Neuron (in vitro differentiated cells): ENCODE results near the gene TMCO4.
"Not testable (repeated sequence)": the region's sequence is repeated elsewhere in the genome, so short reads cannot be mapped to it uniquely, and the experiment has no call there.

Experiments
- H2AFZ ChIP-seq: one replicate; pipeline ENCODE4 v1.6.1; 2013; ENCODE audit warnings: low read depth, mild to moderate bottlenecking, inconsistent platforms, low read length, moderate library complexity
- H3K27me3 ChIP-seq: one replicate; pipeline ENCODE4 v1.6.1; 2013; ENCODE audit warnings: low read length; ENCODE audit not compliant: insufficient read depth
- H3K36me3 ChIP-seq: one replicate; pipeline ENCODE4 v1.6.1; 2013; ENCODE audit warnings: low read length; ENCODE audit not compliant: insufficient read depth
- H3K4me1 ChIP-seq: one replicate; pipeline ENCODE4 v1.6.1; 2013; ENCODE audit warnings: low read length; ENCODE audit not compliant: insufficient read depth
- H3K4me3 ChIP-seq: 2 replicates; pipeline ENCODE4 v1.5.1; 2013; ENCODE audit warnings: mild to moderate bottlenecking, low read length, moderate library complexity
- H3K9me3 ChIP-seq: one replicate; pipeline ENCODE4 v1.6.1; 2013; ENCODE audit warnings: low read length

The TMCO4 gene

DNA sequence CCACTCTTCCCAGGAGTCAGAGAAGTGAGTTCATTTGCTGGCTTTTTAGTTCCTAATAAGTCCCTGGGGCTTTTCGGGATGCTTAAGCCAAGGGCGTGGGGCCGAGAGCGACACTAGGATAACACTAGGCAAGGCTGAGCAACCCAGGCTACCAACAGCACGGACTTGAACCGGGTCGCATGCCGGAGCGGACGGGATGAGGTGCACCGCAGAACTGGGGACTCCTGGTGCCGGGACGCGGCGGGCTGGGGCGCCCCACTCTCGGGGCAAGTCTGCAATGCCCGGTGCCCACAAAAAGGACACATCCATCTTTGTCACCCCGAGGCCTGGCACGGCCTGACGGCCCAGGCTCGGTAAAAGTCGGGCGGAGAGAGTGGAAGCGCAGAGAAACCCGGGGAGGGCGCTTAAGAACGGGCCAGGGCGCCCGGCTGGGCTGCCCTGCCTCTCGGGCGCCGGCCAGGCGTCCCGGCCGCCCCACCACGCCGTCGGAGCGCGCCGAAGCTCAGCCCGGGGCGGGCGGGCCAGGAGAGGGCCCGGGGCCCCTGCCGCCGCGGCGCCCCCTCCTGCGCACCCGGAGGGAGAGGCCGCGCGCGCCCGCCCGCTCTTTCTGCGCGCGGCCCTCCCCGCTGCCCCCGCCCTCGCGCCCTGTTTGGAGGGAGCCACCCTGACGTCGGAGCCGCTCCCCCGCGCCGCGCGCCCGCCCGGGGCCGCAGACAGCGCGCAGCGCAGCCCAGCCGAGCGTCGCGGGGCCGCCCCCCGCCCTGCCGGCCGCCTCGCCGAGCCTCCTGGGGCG lies 155.9 kb downstream of the TMCO4 start, which contains the start of gene NBL1:
Gene NBL1, plus strand, starts transcription at position 710 of the 793 bp plus-strand sequence. CDS start 10,720 bp downstream, outside the sequence.
- peak within 1 kb of the TSS; percentile 46 for H3K4me3 ChIP-seq
- H3K36me3 ChIP-seq, result no peaks in the 10 kb centered on the region
- peak within 1 kb of the TSS; percentile 72 for H2AFZ ChIP-seq
- H3K9me3 ChIP-seq, result no peaks in the 10 kb centered on the region
- peaks cover 15% of the 10 kb centered on the region for H3K4me1 ChIP-seq
- H3K27me3 ChIP-seq, result peaks cover 44% of the 10 kb centered on the region

GRCh38 chr1:19643121-19643520 lies 156.6 kb downstream of the TMCO4 start:
- H3K36me3 ChIP-seq, result no peaks in the 10 kb centered on the region
- peaks cover 44% of the 10 kb centered on the region for H3K27me3 ChIP-seq
- no peaks in the 10 kb centered on the region for H3K9me3 ChIP-seq
- peaks cover 15% of the 10 kb centered on the region for H3K4me1 ChIP-seq
- no peak overlapping the region for H3K4me3 ChIP-seq
- H2AFZ ChIP-seq, result no peak overlapping the region

DNA sequence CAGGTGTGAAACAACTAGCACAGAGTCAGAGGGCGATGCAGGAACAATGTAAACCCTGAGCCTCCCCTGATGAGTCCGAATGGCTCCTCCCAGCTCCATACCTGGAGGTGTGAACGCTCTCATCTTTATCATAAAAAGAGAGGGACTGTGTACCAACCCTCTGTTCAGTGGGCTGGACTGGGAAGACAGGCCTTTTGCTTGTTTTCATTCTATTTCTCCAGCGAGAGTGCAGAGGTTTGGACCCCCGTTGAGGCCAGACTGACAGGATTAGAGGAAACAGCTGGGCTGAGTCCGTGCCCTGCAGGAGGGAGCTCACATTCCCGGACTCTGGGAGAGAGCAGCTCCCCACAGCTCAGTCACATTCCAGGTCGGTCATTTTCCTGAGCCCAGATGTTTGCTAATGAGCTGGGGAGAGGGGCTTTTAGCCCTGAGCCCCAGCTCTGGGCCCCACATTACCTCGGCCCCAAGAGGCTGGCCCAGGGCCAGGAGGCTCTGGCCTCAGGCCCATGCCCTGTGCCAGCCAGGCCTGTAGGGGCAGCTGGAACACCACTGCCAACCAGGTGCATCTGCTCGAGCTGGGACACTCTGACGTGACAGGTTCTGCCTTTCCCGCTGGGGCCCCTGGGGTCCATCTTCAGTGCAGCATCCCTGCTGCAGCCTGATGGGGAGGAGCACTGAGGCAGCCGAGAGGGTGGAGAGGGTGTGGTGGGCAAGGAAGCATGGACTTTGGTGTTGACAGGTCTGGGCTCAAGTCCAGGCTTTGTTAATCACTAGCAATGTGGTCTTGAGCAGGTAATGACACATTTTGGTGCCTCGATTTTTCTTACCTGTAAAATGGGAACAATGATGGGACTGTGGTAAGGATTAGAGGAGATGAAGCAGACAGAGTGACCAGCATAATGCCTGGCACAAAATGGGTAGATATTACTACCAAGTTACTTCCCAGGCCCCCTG lies 159.1 kb downstream of the TMCO4 start:
- H2AFZ ChIP-seq, result no peak overlapping the region
- H3K36me3 ChIP-seq, result no peaks in the 10 kb centered on the region
- H3K4me3 ChIP-seq, result no peak overlapping the region
- H3K27me3 ChIP-seq, result peaks cover 26% of the 10 kb centered on the region
- H3K9me3 ChIP-seq, result no peaks in the 10 kb centered on the region
- H3K4me1 ChIP-seq, result peaks cover 12% of the 10 kb centered on the region

- H3K27me3 ChIP-seq, result peaks cover 21% of the 10 kb centered on the region
- H3K36me3 ChIP-seq, result no peaks in the 10 kb centered on the region
- H3K4me3 ChIP-seq, result no peak overlapping the region
- H3K9me3 ChIP-seq, result no peaks in the 10 kb centered on the region
- H2AFZ ChIP-seq, result no peak overlapping the region
- H3K4me1 ChIP-seq, result peaks cover 6% of the 10 kb centered on the region
Observed at GRCh38 chr1:19639999-19640362, 159.7 kb downstream of the TMCO4 start.

DNA sequence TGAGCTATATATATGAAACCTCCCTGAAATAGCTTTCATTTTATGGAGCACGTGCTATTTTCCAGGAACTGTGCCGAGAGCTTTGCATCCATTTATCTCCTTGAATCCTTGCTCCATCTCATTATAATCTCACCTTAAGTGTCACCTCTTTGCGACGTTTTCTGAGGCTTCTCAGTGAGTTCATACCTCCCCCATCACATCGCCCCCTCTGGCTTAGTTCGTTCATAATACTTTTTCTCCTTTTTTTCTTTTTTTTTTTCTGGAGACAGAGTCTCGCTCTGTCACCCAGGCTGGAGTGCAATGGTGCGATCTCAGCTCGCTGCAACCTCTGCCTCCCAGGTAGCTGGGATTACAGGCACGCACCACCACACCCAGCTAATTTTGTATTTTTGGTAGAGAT lies 160.5 kb downstream of the TMCO4 start:
- H3K9me3 ChIP-seq, H3K4me3 ChIP-seq, H3K36me3 ChIP-seq, H3K4me1 ChIP-seq, H2AFZ ChIP-seq: not testable (repeated sequence)
- peaks cover 17% of the 10 kb centered on the region for H3K27me3 ChIP-seq

DNA sequence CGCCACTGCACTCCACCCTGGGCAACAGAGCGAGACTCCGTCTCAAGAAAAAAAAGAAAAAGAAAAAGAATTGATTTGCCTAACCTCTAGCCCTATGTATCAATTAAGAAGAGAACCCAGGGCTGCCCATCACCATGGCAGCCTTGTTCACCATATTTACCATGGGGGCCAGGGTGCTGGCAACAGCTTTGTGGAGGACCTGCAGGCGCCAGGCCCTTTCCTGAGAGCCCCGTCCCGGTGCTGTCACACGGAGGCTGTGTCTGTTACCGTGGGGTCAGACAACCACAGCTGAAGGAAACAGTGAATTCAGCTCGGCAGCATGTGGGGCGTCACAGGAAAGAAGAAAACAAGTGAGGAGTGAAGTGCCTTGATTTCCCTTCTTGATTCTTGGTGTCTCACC lies 162.1 kb downstream of the TMCO4 start:
- Histone ChIP-seq H3K9me3 (no peaks in the 10 kb centered on the region), H3K4me1 (peaks cover 3% of the 10 kb centered on the region), H3K36me3 (no peaks in the 10 kb centered on the region), H2AFZ (no peak overlapping the region), H3K4me3 (no peak overlapping the region), H3K27me3 (peaks cover 5% of the 10 kb centered on the region)

GRCh38 chr1:19636749-19637148 lies 163.0 kb downstream of the TMCO4 start:
- H3K27me3 ChIP-seq, H3K4me3 ChIP-seq, H2AFZ ChIP-seq, H3K4me1 ChIP-seq, H3K36me3 ChIP-seq, H3K9me3 ChIP-seq: not testable (repeated sequence)

- Histone ChIP-seq H3K4me1 (peaks cover 3% of the 10 kb centered on the region), H2AFZ (no peak overlapping the region), H3K9me3 (no peaks in the 10 kb centered on the region), H3K36me3 (no peaks in the 10 kb centered on the region), H3K27me3 (peaks cover 2% of the 10 kb centered on the region), H3K4me3 (no peak overlapping the region)
Observed at GRCh38 chr1:19636065-19636464, 163.7 kb downstream of the TMCO4 start.

DNA sequence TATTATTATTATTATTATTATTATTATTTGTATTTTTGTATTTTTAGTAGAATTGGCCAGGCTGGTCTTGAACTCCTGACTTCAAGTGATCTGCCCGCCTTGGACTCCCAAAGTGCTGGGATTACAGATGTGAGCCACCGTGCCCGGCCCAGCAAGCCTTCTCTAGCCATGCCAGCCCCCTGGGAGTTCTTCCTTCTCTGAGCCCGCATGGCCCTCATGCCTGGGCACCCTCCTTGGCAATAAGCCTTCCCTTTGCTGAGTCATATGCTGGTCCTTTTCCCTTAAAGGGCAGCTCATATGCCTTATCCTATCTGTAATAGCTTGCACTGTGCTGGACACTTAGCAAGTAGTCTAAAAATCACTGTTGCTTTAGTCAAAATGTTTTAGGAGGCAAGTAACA lies 164.1 kb downstream of the TMCO4 start:
- H3K4me3 ChIP-seq, result no peak overlapping the region
- H3K4me1 ChIP-seq, result peaks cover 3% of the 10 kb centered on the region
- H3K9me3 ChIP-seq, result no peaks in the 10 kb centered on the region
- peaks cover under 1% of the 10 kb centered on the region for H3K27me3 ChIP-seq
- no peaks in the 10 kb centered on the region for H3K36me3 ChIP-seq
- no peak overlapping the region for H2AFZ ChIP-seq

GRCh38 chr1:19635064-19635463 lies 164.7 kb downstream of the TMCO4 start:
- not testable (repeated sequence) for H3K4me1 ChIP-seq, H3K27me3 ChIP-seq, H3K4me3 ChIP-seq, H3K9me3 ChIP-seq, H3K36me3 ChIP-seq, H2AFZ ChIP-seq

DNA sequence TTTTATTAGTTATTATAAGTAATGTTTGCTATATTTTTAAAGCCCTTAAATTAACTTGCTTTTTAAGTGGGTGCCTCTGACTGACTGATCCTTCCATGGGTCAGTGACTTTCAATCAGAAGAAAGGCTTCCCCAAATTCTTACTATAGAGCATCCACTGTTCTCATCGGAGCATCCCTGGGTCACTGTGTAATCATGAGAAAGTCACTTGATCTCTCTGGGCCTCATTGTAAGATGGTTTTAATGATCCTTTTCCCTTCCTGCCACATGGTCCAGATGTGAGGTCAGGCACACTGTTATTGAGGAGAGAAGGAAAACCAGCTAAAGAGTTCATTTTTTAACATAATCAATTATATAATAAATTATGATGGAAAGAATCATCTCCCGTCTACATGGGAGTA lies 166.6 kb downstream of the TMCO4 start:
- H3K27me3 ChIP-seq, result no peaks in the 10 kb centered on the region
- no peaks in the 10 kb centered on the region for H3K4me1 ChIP-seq
- no peak overlapping the region for H2AFZ ChIP-seq
- no peaks in the 10 kb centered on the region for H3K9me3 ChIP-seq
- H3K36me3 ChIP-seq, result no peaks in the 10 kb centered on the region
- H3K4me3 ChIP-seq, result no peak overlapping the region
